Uterus (tissue), 2 donors: ENCODE results near the gene KCNK3.
"Not testable (repeated sequence)": the region's sequence is repeated elsewhere in the genome, so short reads cannot be mapped to it uniquely, and the experiment has no call there.

Source experiments
- POLR2A ChIP-seq, 2 donors: fragments of 450-650 bp; IDR thresholded peaks; one replicate each; pipeline ENCODE4 v1.6.1; 2016; ENCODE audit warnings: antibody characterized with exemption in 2 of 2, mild to moderate bottlenecking in 1 of 2, moderate library complexity in 1 of 2
- TF ChIP-seq, protein P1 (sequence below), 4 experiments: fragments of 200-600 bp in 2 of 4; fragments of 450-650 bp in 2 of 4; sonication (generic) in 2 of 4; IDR thresholded peaks; one replicate each; pipeline ENCODE4 v1.5.1; 2016 to 2019; ENCODE audit warnings: antibody characterized with exemption in 4 of 4, mild to moderate bottlenecking in 2 of 4, moderate library complexity in 1 of 4

DNA sequence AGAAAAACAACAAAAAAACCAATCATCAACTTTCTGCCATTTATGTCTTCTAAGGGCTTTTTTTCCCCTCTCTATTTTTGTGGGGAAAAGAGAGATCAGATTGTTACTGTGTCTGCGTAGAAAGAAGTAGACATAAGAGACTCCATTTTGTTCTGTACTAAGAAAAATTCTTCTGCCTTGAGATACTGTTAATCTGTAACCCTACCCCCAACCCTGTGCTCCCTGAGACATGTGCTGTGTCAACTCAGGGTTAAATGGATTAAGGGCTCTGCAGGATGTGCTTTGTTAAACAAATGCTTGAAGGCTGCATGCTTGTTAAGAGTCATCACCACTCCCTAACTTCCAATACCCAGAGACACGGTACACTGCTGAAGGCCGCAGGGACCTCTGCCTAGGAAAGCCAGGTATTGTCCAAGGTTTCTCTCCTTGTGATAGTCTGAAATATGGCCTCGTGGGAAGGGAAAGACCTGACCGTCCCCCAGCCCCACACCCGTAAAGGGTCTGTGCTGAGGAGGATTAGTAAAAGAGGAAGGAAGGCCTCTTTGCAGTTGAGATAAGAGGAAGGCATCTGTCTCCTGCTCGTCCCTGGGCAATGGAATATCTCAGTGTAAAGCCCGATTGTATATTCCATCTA is 57.4 kb downstream of the KCNK3 start:
- TF ChIP-seq, protein P1, sequence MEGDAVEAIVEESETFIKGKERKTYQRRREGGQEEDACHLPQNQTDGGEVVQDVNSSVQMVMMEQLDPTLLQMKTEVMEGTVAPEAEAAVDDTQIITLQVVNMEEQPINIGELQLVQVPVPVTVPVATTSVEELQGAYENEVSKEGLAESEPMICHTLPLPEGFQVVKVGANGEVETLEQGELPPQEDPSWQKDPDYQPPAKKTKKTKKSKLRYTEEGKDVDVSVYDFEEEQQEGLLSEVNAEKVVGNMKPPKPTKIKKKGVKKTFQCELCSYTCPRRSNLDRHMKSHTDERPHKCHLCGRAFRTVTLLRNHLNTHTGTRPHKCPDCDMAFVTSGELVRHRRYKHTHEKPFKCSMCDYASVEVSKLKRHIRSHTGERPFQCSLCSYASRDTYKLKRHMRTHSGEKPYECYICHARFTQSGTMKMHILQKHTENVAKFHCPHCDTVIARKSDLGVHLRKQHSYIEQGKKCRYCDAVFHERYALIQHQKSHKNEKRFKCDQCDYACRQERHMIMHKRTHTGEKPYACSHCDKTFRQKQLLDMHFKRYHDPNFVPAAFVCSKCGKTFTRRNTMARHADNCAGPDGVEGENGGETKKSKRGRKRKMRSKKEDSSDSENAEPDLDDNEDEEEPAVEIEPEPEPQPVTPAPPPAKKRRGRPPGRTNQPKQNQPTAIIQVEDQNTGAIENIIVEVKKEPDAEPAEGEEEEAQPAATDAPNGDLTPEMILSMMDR (IDR thresholded peaks at IDR 0.05) = not testable (repeated sequence)
- not testable (repeated sequence) for TF ChIP-seq POLR2A (IDR thresholded peaks at IDR 0.05)
